ENCODE results near the gene IL18RAP.

IL18RAP gene

GRCh38 chr2:102444233-102444632, 21.3 kb downstream of the IL18RAP start:
- DNase-seq (ENCODE audit: low read depth, low spot score), result no peak
- no peak overlapping the region for H3K4me3 ChIP-seq (ENCODE audit: low read length)

- DNase-seq (ENCODE audit: low read depth, low spot score), result no peak
- no peak overlapping the region for H3K4me3 ChIP-seq (ENCODE audit: low read length)
These were observed 24.0 kb downstream of the IL18RAP start for GRCh38 chr2:102446936-102447335.

GRCh38 chr2:102449370-102449974, 26.5 kb downstream of the IL18RAP start:
- no peak overlapping the region for H3K4me3 ChIP-seq (ENCODE audit: low read length)
- peak; percentile 41 for DNase-seq (ENCODE audit: low read depth, low spot score)

- no peak overlapping the region for H3K4me3 ChIP-seq (ENCODE audit: low read length)
- DNase-seq (ENCODE audit: low read depth, low spot score), result no peak
These were observed 29.0 kb downstream of the IL18RAP start for GRCh38 chr2:102451968-102452367.

GRCh38 chr2:102453501-102453900, 30.5 kb downstream of the IL18RAP start:
- peak; percentile 32 for DNase-seq (ENCODE audit: low read depth, low spot score)
- no peak overlapping the region for H3K4me3 ChIP-seq (ENCODE audit: low read length)

- DNase-seq (ENCODE audit: low read depth, low spot score), result no peak
These were observed 32.2 kb downstream of the IL18RAP start for GRCh38 chr2:102455061-102455670.

GRCh38 chr2:102460467-102460866, 37.5 kb downstream of the IL18RAP start:
- DNase-seq (ENCODE audit: low read depth, low spot score), result no peak
- no peak overlapping the region for H3K4me3 ChIP-seq (ENCODE audit: low read length)

More at GRCh38 chr2:102455061-102455670, 32.2 kb downstream of the IL18RAP start:
- no peak overlapping the region for H3K4me3 ChIP-seq (ENCODE audit: low read length)

- H3K4me3 ChIP-seq (ENCODE audit: low read length), result no peak overlapping the region
These were observed 38.2 kb downstream of the IL18RAP start for GRCh38 chr2:102461188-102461587.

GRCh38 chr2:102463160-102463559, 40.2 kb downstream of the IL18RAP start:
- DNase-seq (ENCODE audit: low read depth, low spot score), result no peak
- no peak overlapping the region for H3K4me3 ChIP-seq (ENCODE audit: low read length)

More at GRCh38 chr2:102461188-102461587, 38.2 kb downstream of the IL18RAP start:
- no peak for DNase-seq (ENCODE audit: low read depth, low spot score)

- DNase-seq (ENCODE audit: low read depth, low spot score), result no peak
- H3K4me3 ChIP-seq (ENCODE audit: low read length), result no peak overlapping the region
These were observed 47.2 kb downstream of the IL18RAP start for GRCh38 chr2:102470168-102470567.

GRCh38 chr2:102473020-102473419, 50.1 kb downstream of the IL18RAP start, which contains the start of gene SLC9A4:
SLC9A4 (plus strand) TSS chr2:102473226; CDS start chr2:102473760, 534 bp downstream.
- no peak within 1 kb of the TSS for H3K4me3 ChIP-seq (ENCODE audit: low read length)
- peak; percentile 26 for DNase-seq (ENCODE audit: low read depth, low spot score)

- H3K4me3 ChIP-seq (ENCODE audit: low read length), result no peak overlapping the region
- no peak for DNase-seq (ENCODE audit: low read depth, low spot score)
These were observed 50.7 kb downstream of the IL18RAP start for GRCh38 chr2:102473631-102474030.

- H3K4me3 ChIP-seq (ENCODE audit: low read length), result no peak overlapping the region
- no peak for DNase-seq (ENCODE audit: low read depth, low spot score)
These were observed 51.8 kb downstream of the IL18RAP start for GRCh38 chr2:102474785-102475184.

- H3K4me3 ChIP-seq (ENCODE audit: low read length), result no peak overlapping the region
- no peak for DNase-seq (ENCODE audit: low read depth, low spot score)
These were observed 55.9 kb downstream of the IL18RAP start for GRCh38 chr2:102478686-102479470.

GRCh38 chr2:102480285-102481195, 57.6 kb downstream of the IL18RAP start:
- no peak overlapping the region for H3K4me3 ChIP-seq (ENCODE audit: low read length)
- DNase-seq (ENCODE audit: low read depth, low spot score), result no peak

- no peak overlapping the region for H3K4me3 ChIP-seq (ENCODE audit: low read length)
- DNase-seq (ENCODE audit: low read depth, low spot score), result no peak
These were observed 59.0 kb downstream of the IL18RAP start for GRCh38 chr2:102481931-102482330.

- DNase-seq (ENCODE audit: low read depth, low spot score), result no peak
- H3K4me3 ChIP-seq (ENCODE audit: low read length), result no peak overlapping the region
These were observed 60.1 kb downstream of the IL18RAP start for GRCh38 chr2:102483086-102483485.

GRCh38 chr2:102484310-102485061, 61.5 kb downstream of the IL18RAP start:
- H3K4me3 ChIP-seq (ENCODE audit: low read length), result no peak overlapping the region
- no peak for DNase-seq (ENCODE audit: low read depth, low spot score)

Measured in Jurkat, Clone E6-1 (cell line).